Caco-2 (cell line): Measurements from ENCODE around the gene DCBLD2. TPM values are rescaled to one million over a fixed set of nuclear protein-coding genes. Genes with fewer than 3 reads are reported as not detected.

ENCODE experiments used
- BruUV-seq: library from RNA; stranded (reverse); fragments of 400-500 nt; replicated peaks from 2 replicates; lab custom pipeline; 2021; lab: Mats Ljungman, UMichigan
- CTCF ChIA-PET: fragments of 300-600 bp; sonication (Branson Sonifier 250); formaldehyde crosslinking; loops from one replicate; lab custom pipeline; 2022; ENCODE audit warnings: antibody characterized with exemption; lab: Charles Lee
- POLR2A ChIA-PET: fragments of 300-600 bp; sonication (Branson Sonifier 250); formaldehyde crosslinking; loops from one replicate; lab custom pipeline; 2022; ENCODE audit warnings: antibody characterized with exemption; lab: Charles Lee
- DNase-seq, 2 experiments: peaks; one replicate each; pipeline versions ENCODE4 v3.0.0 to v3.0.0-alpha.2; 2020 to 2022
- H3K27me3 ChIP-seq: replicated peaks from 2 replicates; pipeline ENCODE4 v1.6.0; 2011; ENCODE audit warnings: low read length; ENCODE audit not compliant: control insufficient read depth, insufficient read depth
- H3K36me3 ChIP-seq: 2 replicates; pipeline ENCODE4 v1.5.1; 2011; ENCODE audit warnings: low read length; ENCODE audit not compliant: control insufficient read depth, insufficient read depth
- H3K4me1 ChIP-seq: fragments of 250-450 bp; sonication (Bioruptor Pico); 2 replicates; pipeline ENCODE4 v1.5.1; 2020; ENCODE audit warnings: mild to moderate bottlenecking
- H3K4me3 ChIP-seq: 2 replicates; pipeline ENCODE4 v1.5.1; 2011; ENCODE audit warnings: low read depth, mild to moderate bottlenecking, control low read depth, low read length
- H3K9me3 ChIP-seq: fragments of 250-450 bp; sonication (Bioruptor Pico); 2 replicates; pipeline ENCODE4 v1.5.1; 2020; ENCODE audit warnings: mild to moderate bottlenecking, moderate library complexity
- H3K27ac Mint-ChIP-seq: one replicate; pipeline ENCODE4 v1.8.0; 2022; ENCODE audit warnings: mixed read lengths; ENCODE audit not compliant: unreplicated experiment
- H3K27me3 Mint-ChIP-seq: one replicate; pipeline ENCODE4 v1.8.0; 2022; ENCODE audit warnings: mixed read lengths; ENCODE audit not compliant: insufficient read depth, unreplicated experiment
- H3K36me3 Mint-ChIP-seq: one replicate; pipeline ENCODE4 v1.8.0; 2022; ENCODE audit warnings: mild to moderate bottlenecking, mixed read lengths; ENCODE audit not compliant: insufficient read depth, unreplicated experiment
- H3K4me1 Mint-ChIP-seq: one replicate; pipeline ENCODE4 v1.8.0; 2022; ENCODE audit warnings: low read depth, mixed read lengths; ENCODE audit not compliant: unreplicated experiment
- H3K4me3 Mint-ChIP-seq: one replicate; pipeline ENCODE4 v1.8.0; 2022; ENCODE audit warnings: mild to moderate bottlenecking, moderate library complexity, mixed read lengths; ENCODE audit not compliant: unreplicated experiment
- H3K9me3 Mint-ChIP-seq: one replicate; pipeline ENCODE4 v1.8.0; 2022; ENCODE audit warnings: mixed read lengths; ENCODE audit not compliant: unreplicated experiment
- CTCF ChIP-seq, 2 experiments: fragments of 200-600 bp in 1 of 2; IDR thresholded peaks; 1 replicate in 1 of 2; 2 replicates in 1 of 2; pipeline versions ENCODE4 v1.5.1 to v1.8.0; 2011 to 2022; ENCODE audit warnings: antibody characterized with exemption in 1 of 2, control low read depth in 1 of 2, inconsistent platforms in 1 of 2, low read depth in 1 of 2, low read length in 1 of 2, mild to moderate bottlenecking in 1 of 2, moderate library complexity in 1 of 2; ENCODE audit not compliant: insufficient read depth in 1 of 2, severe bottlenecking in 1 of 2, unreplicated experiment in 1 of 2
- intact Hi-C: fragments of 100-400 bp; cut with micrococcal nuclease; formaldehyde crosslinking; loops from one replicate; pipeline ENCODE4 v1.10.0; 2022; ENCODE audit not compliant: unreplicated experiment
- total RNA-seq: library from RNA; stranded (reverse); gene quantifications from 2 replicates; pipeline ENCODE4 v1.2.3, GENCODE V29; 2022

The DCBLD2 gene
- total RNA-seq, 1 experiment from 2014 or later, result 53.0 TPM

- no peaks in the 10 kb centered on the region for H3K36me3 ChIP-seq
- Mint-ChIP-seq H3K27ac (no peak overlapping the region), H3K4me1 (peaks cover 11% of the 10 kb centered on the region), H3K27me3 (no peaks in the 10 kb centered on the region), H3K36me3 (peaks cover 18% of the 10 kb centered on the region), H3K4me3 (no peak overlapping the region), H3K9me3 (no peaks in the 10 kb centered on the region)
- TF ChIP-seq CTCF (IDR thresholded peaks at IDR 0.05; ENCODE audit: insufficient read depth in 1 of 2, low read depth in 1 of 2, low read length in 1 of 2, severe bottlenecking in 1 of 2, unreplicated experiment in 1 of 2), result peak in 1 of 2 experiments; percentile 19
- peaks cover 17% of the 10 kb centered on the region for H3K4me1 ChIP-seq
- POLR2A ChIA-PET, result no interaction called here
- H3K4me3 ChIP-seq, result no peak overlapping the region
- no peaks in the 10 kb centered on the region for H3K9me3 ChIP-seq
- BruUV-seq, result no TSS peak
- no peaks in the 10 kb centered on the region for H3K27me3 ChIP-seq
- DNase-seq, result no peak
- CTCF ChIA-PET, result interaction anchor here (0.9 to 1.7 kb wide), 2 partner anchors 9 to 170 kb away, joined by 3 to 18 read pairs; no protein-coding TSS in a partner anchor
- intact Hi-C loops, result no loop called here
These were observed 77.2 kb downstream of the DCBLD2 start for GRCh38 chr3:98824256-98824655.

GRCh38 chr3:98823791-98824190, 77.7 kb downstream of the DCBLD2 start:
- CTCF ChIA-PET, result interaction anchor here (0.9 to 1.7 kb wide), 2 partner anchors 9 to 170 kb away, joined by 3 to 18 read pairs; no protein-coding TSS in a partner anchor
- no peaks in the 10 kb centered on the region for H3K27me3 ChIP-seq
- Mint-ChIP-seq H3K4me1 (peaks cover 11% of the 10 kb centered on the region), H3K36me3 (peaks cover 19% of the 10 kb centered on the region), H3K27me3 (no peaks in the 10 kb centered on the region), H3K4me3 (no peak overlapping the region), H3K27ac (no peak overlapping the region), H3K9me3 (no peaks in the 10 kb centered on the region)
- peaks cover 17% of the 10 kb centered on the region for H3K4me1 ChIP-seq
- TF ChIP-seq CTCF (IDR thresholded peaks at IDR 0.05; ENCODE audit: insufficient read depth in 1 of 2, low read depth in 1 of 2, low read length in 1 of 2, severe bottlenecking in 1 of 2, unreplicated experiment in 1 of 2), result no peak
- H3K9me3 ChIP-seq, result no peaks in the 10 kb centered on the region
- intact Hi-C loops, result no loop called here
- POLR2A ChIA-PET, result no interaction called here
- DNase-seq, result no peak
- no peaks in the 10 kb centered on the region for H3K36me3 ChIP-seq
- no peak overlapping the region for H3K4me3 ChIP-seq
- BruUV-seq, result no TSS peak

- intact Hi-C loops, result no loop called here
- no peaks in the 10 kb centered on the region for H3K27me3 Mint-ChIP-seq
- BruUV-seq, result no TSS peak
- no peak for DNase-seq
- H3K9me3 ChIP-seq, result no peaks in the 10 kb centered on the region
- H3K4me1 Mint-ChIP-seq, result no peaks in the 10 kb centered on the region
- H3K4me3 Mint-ChIP-seq, result no peak overlapping the region
- H3K27ac Mint-ChIP-seq, result no peak overlapping the region
- H3K27me3 ChIP-seq, result no peaks in the 10 kb centered on the region
- no peak overlapping the region for H3K4me3 ChIP-seq
- CTCF ChIA-PET, result no interaction called here
- no peaks in the 10 kb centered on the region for H3K36me3 ChIP-seq
- POLR2A ChIA-PET, result no interaction called here
- H3K9me3 Mint-ChIP-seq, result no peaks in the 10 kb centered on the region
- TF ChIP-seq CTCF (IDR thresholded peaks at IDR 0.05; ENCODE audit: insufficient read depth in 1 of 2, low read depth in 1 of 2, low read length in 1 of 2, severe bottlenecking in 1 of 2, unreplicated experiment in 1 of 2), result no peak
- H3K4me1 ChIP-seq, result no peaks in the 10 kb centered on the region
- peaks cover 30% of the 10 kb centered on the region for H3K36me3 Mint-ChIP-seq
These were observed 80.4 kb downstream of the DCBLD2 start for GRCh38 chr3:98821063-98821462.
